IPS-18c (cell line): Measurements from ENCODE around the gene OR10J5.
"Not testable (repeated sequence)": the region's sequence is repeated elsewhere in the genome, so short reads cannot be mapped to it uniquely, and the experiment has no call there.

Experiments
- H3K4me3 ChIP-seq: 2 replicates; pipeline ENCODE4 v1.7.0; 2013; ENCODE audit warnings: low read depth, mild to moderate bottlenecking, low read length, moderate library complexity; ENCODE audit not compliant: insufficient read depth
- H3K9me3 ChIP-seq: one replicate; pipeline ENCODE4 v1.6.1; 2013; ENCODE audit warnings: mild to moderate bottlenecking, low read length, moderate library complexity; ENCODE audit not compliant: control insufficient read depth, insufficient read depth

The OR10J5 gene

GRCh38 chr1:159494513-159495210, 41.1 kb downstream of the OR10J5 start:
- not testable (repeated sequence) for H3K9me3 ChIP-seq, H3K4me3 ChIP-seq

GRCh38 chr1:159493354-159493753, 42.5 kb downstream of the OR10J5 start:
- Histone ChIP-seq H3K4me3 (no peak overlapping the region), H3K9me3 (no peaks in the 10 kb centered on the region)

- H3K4me3 ChIP-seq: no peak overlapping the region
- H3K9me3 ChIP-seq: no peaks in the 10 kb centered on the region
Observed at GRCh38 chr1:159492575-159493323, 43.1 kb downstream of the OR10J5 start.
